Effector memory CD4-positive, alpha-beta T cell (primary cell): Measurements from ENCODE around the gene FHL3.
"Not testable (repeated sequence)": the region's sequence is repeated elsewhere in the genome, so short reads cannot be mapped to it uniquely, and the experiment has no call there.

Experiments used
- DNase-seq, 3 donors: peaks; one replicate each; pipeline ENCODE4 v3.0.0-alpha.2; 2020
- H3K27ac ChIP-seq: 2 replicates; pipeline ENCODE4 v1.7.0; 2013; ENCODE audit warnings: mild to moderate bottlenecking, low read length, moderate library complexity; ENCODE audit not compliant: insufficient read depth, poor library complexity, severe bottlenecking
- H3K27me3 ChIP-seq: replicated peaks from 2 replicates; pipeline ENCODE4 v1.7.0; 2013; ENCODE audit warnings: mild to moderate bottlenecking, low read length; ENCODE audit not compliant: insufficient read depth, control insufficient read depth, poor library complexity, severe bottlenecking
- H3K36me3 ChIP-seq: 2 replicates; pipeline ENCODE4 v1.7.0; 2013; ENCODE audit warnings: mild to moderate bottlenecking, low read length, moderate library complexity; ENCODE audit not compliant: control insufficient read depth, insufficient read depth
- H3K4me1 ChIP-seq: 2 replicates; pipeline ENCODE4 v1.7.0; 2013; ENCODE audit warnings: low read length, mild to moderate bottlenecking; ENCODE audit not compliant: control insufficient read depth, insufficient read depth, poor library complexity, severe bottlenecking
- H3K4me3 ChIP-seq: 2 replicates; pipeline ENCODE4 v1.7.0; 2013; ENCODE audit warnings: low read length, low read depth, mild to moderate bottlenecking; ENCODE audit not compliant: insufficient read depth, poor library complexity, severe bottlenecking
- H3K9me3 ChIP-seq: 2 replicates; pipeline ENCODE4 v1.7.0; 2013; ENCODE audit warnings: mild to moderate bottlenecking, low read length, moderate library complexity; ENCODE audit not compliant: control insufficient read depth

FHL3 gene

GRCh38 chr1:37978541-37978940, 26.8 kb downstream of the FHL3 start:
- H3K27me3 ChIP-seq: no peaks in the 10 kb centered on the region
- DNase-seq: no peak
- no peaks in the 10 kb centered on the region for H3K9me3 ChIP-seq
- H3K36me3 ChIP-seq: peaks cover 81% of the 10 kb centered on the region
- no peaks in the 10 kb centered on the region for H3K4me1 ChIP-seq
- H3K27ac ChIP-seq: no peak overlapping the region
- H3K4me3 ChIP-seq: no peak overlapping the region

- peaks cover 52% of the 10 kb centered on the region for H3K36me3 ChIP-seq
- DNase-seq, H3K9me3 ChIP-seq, H3K27me3 ChIP-seq, H3K4me1 ChIP-seq, H3K27ac ChIP-seq, H3K4me3 ChIP-seq: not testable (repeated sequence)
Measured at GRCh38 chr1:37975083-37975482, 30.2 kb downstream of the FHL3 start.

GRCh38 chr1:37974567-37974966, 30.7 kb downstream of the FHL3 start:
- Histone ChIP-seq H3K27ac (no peak overlapping the region), H3K27me3 (no peaks in the 10 kb centered on the region), H3K9me3 (no peaks in the 10 kb centered on the region), H3K4me1 (no peaks in the 10 kb centered on the region), H3K36me3 (peaks cover 51% of the 10 kb centered on the region), H3K4me3 (no peak overlapping the region)
- DNase-seq: no peak

GRCh38 chr1:37973684-37974083, 31.6 kb downstream of the FHL3 start:
- not testable (repeated sequence) for H3K27ac ChIP-seq, H3K9me3 ChIP-seq, H3K27me3 ChIP-seq, DNase-seq, H3K4me3 ChIP-seq, H3K4me1 ChIP-seq
- peaks cover 51% of the 10 kb centered on the region for H3K36me3 ChIP-seq

- no peak for DNase-seq
- H3K36me3 ChIP-seq: peaks cover 35% of the 10 kb centered on the region
Measured at GRCh38 chr1:37965301-37965700, 40.0 kb downstream of the FHL3 start.

GRCh38 chr1:37964106-37964505, 41.2 kb downstream of the FHL3 start:
- H3K27ac ChIP-seq, H3K27me3 ChIP-seq, DNase-seq, H3K4me1 ChIP-seq, H3K9me3 ChIP-seq, H3K4me3 ChIP-seq: not testable (repeated sequence)
- peaks cover 38% of the 10 kb centered on the region for H3K36me3 ChIP-seq

More at GRCh38 chr1:37965301-37965700, 40.0 kb downstream of the FHL3 start:
- Histone ChIP-seq H3K4me1 (no peaks in the 10 kb centered on the region), H3K27me3 (no peaks in the 10 kb centered on the region), H3K4me3 (no peak overlapping the region), H3K9me3 (no peaks in the 10 kb centered on the region), H3K27ac (no peak overlapping the region)

GRCh38 chr1:37958690-37959089, 46.6 kb downstream of the FHL3 start:
- Histone ChIP-seq H3K4me1 (no peaks in the 10 kb centered on the region), H3K27ac (no peak overlapping the region), H3K36me3 (peaks cover 47% of the 10 kb centered on the region), H3K27me3 (no peaks in the 10 kb centered on the region), H3K9me3 (no peaks in the 10 kb centered on the region), H3K4me3 (no peak overlapping the region)
- DNase-seq: no peak

- Histone ChIP-seq H3K27ac (no peak overlapping the region), H3K4me3 (no peak overlapping the region), H3K36me3 (peaks cover 41% of the 10 kb centered on the region), H3K9me3 (no peaks in the 10 kb centered on the region), H3K4me1 (no peaks in the 10 kb centered on the region), H3K27me3 (no peaks in the 10 kb centered on the region)
- DNase-seq: no peak
Measured at GRCh38 chr1:37955685-37956084, 49.6 kb downstream of the FHL3 start.

- Histone ChIP-seq H3K4me1 (no peaks in the 10 kb centered on the region), H3K4me3 (no peak overlapping the region), H3K27ac (no peak overlapping the region), H3K36me3 (peaks cover 32% of the 10 kb centered on the region), H3K9me3 (no peaks in the 10 kb centered on the region), H3K27me3 (no peaks in the 10 kb centered on the region)
- no peak for DNase-seq
Measured at GRCh38 chr1:37954316-37954971, 50.9 kb downstream of the FHL3 start.

- no peak for DNase-seq
- H3K4me3 ChIP-seq: no peak overlapping the region
- H3K27ac ChIP-seq: no peak overlapping the region
- no peaks in the 10 kb centered on the region for H3K27me3 ChIP-seq
- no peaks in the 10 kb centered on the region for H3K4me1 ChIP-seq
- peaks cover 15% of the 10 kb centered on the region for H3K36me3 ChIP-seq
- no peaks in the 10 kb centered on the region for H3K9me3 ChIP-seq
Measured at GRCh38 chr1:37952738-37953137, 52.6 kb downstream of the FHL3 start.
